Daoy (cell line): Measurements from ENCODE around the gene ZSCAN22. TPM values are rescaled to one million over a fixed set of nuclear protein-coding genes. Genes with fewer than 3 reads are reported as not detected.
"Not testable (repeated sequence)": the region's sequence is repeated elsewhere in the genome, so short reads cannot be mapped to it uniquely, and the experiment has no call there.

Experiments used
- DNase-seq: peaks from one replicate; pipeline ENCODE4 v3.0.0-alpha.2; 2015; ENCODE audit warnings: low read depth
- total RNA-seq: library from RNA; depleted of rRNA; stranded (reverse); fragments of >200 nt; shearing (Covaris generic); gene quantifications from 2 replicates; pipeline ENCODE4 v1.2.3, GENCODE V29; 2014; rRNA removed

Gene ZSCAN22
- total RNA-seq, 1 experiment from 2014 or later: 2.1 TPM

DNA sequence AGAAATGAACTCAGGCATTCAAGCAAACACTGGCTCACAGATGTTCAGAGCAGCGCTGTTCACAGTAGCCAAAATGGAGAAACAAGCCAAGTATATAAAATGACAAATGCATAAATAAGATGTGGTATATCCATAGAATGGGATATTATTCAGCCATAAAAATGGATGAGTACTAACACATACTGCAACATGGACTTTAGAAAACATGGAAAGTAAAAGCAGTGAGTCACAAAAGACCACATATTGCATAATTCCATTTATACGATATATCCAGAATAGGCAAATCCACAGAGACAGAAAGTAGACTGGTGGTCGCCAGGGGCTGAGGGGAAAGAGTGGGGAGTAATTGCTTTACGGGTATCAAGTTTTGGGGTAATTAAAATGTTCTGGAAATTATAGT is 47.4 kb downstream of the ZSCAN22 start:
- DNase-seq: no peak

GRCh38 chr19:58376724-58377123 is 49.9 kb downstream of the ZSCAN22 start:
- DNase-seq: not testable (repeated sequence)

DNA sequence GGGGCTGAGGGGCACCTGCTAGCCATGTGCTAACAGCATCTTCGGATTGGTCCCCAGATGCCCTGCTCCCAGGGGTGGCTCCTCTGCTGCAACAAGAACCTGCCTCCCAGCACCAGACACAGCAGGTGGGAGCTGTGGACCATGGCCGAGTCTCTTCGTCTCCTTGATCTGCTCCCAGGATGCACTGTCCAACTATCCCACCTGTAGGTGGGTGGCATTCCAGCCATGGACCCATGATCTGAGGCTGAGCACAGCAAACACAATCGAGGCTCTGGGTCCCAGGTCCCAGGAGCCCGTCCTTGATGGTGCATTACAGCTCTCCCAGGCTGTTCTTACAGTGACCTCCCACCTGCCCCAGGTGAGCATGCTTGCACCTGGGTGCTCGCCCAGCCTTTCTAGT is 52.5 kb downstream of the ZSCAN22 start:
- DNase-seq: no peak

DNA sequence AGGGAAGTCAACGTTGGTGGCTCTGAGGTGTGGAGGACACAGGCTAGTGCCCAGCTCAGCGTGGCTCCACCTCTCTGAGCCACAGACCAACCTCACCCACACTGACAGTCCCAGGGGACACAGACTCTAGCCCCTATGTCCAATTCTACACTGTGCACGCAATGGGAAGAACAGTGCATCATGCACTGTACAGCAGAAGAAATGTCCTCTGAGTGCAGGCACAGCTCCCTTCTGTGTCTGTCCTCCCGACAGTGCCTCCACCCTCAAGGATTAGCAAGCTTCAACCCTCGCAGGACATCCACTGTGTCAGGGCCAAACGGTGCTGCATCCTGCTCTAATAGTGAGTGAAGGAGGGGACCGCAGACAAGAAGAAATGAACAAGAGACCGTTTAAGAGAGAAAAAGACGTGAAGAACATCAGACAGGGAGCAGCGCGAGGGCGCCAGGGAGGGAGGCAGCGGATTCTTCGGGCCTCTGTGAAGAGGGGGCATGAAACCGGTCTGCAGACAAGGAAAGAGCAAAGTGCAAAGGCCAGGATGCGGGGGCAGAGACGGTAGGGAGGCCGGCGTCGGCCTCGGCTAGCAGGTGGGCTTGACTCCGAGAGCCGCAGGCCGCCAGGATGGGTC is 53.4 kb downstream of the ZSCAN22 start:
- no peak for DNase-seq

DNA sequence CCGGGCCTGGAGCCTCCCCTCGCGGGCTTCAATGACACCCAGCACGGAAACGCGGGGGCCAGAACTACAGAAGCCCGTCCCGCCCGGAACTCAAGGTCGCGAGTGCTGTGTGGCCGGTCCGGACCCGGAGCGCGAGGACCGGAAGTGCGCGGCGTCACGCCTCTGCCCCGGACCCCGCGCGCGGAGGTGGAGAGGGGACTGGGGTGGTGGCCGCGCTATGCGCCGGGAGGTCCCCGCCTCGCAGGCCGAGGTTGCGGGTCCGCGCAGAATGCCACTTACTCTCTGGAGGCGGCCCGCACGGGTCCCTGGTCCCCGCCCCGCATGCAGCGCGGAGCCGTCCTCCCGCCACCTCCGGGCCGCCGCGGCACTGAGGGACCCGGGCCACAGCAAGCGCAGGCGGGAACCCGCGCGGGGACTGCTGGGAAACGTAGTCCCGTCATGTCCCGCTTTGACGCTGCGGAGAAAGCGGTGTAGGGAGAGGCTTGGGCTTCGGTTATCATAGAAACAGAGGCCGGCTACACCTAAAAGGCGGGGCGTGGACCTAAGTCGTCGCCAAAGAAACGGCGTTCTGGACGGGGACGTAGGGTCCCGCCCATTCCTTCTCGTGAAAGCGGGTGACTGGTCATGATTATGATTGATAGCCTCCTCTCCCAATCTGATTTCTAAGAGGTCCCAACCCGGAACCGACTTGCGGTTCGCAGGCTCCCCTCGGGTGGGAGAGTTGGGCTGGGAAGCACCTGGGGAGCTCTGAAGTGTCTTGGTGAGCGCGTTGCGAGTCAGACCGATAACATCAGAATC is 54.1 kb downstream of the ZSCAN22 start, which contains the start of gene ZNF837:
TSS of gene ZNF837 (minus strand) at position 369 of the 798 bp plus-strand sequence. CDS start 11,698 bp downstream, outside the sequence.
- DNase-seq: peak; percentile 100

- no peak for DNase-seq
These were observed 54.8 kb downstream of the ZSCAN22 start for GRCh38 chr19:58381460-58382212.

DNA sequence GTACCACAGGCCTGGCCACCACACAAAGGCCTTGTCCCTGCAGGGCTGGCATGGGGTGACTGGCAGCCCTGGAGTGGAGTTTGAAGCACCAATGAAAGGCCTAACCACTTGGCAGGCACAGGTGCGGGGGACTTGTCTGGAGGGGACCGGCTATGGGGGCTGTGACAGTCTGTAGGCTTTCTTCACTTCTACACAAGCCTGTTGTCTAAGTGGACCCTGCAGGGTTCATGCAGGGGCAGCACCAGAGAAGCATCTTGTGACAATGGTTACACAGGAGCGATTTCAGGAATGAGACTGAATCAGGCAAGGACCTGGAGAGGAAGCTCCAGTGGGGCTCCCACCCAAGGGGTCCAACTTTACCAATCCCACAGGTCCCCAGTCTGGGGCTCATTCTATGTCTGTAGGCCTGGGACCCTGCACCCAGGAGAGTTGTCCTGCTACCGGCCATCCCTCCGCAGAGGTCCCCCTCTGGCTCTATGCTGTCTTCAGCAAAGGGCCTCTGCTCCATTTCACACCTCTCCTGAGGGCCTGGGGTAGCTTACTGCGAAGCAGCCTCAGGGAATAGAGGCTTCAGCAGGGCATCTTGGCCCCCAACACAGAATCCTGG is 56.3 kb downstream of the ZSCAN22 start:
- no peak for DNase-seq

GRCh38 chr19:58385313-58385890 is 58.6 kb downstream of the ZSCAN22 start:
- no peak for DNase-seq

- DNase-seq: no peak
These were observed 59.2 kb downstream of the ZSCAN22 start for GRCh38 chr19:58385891-58386575.

DNA sequence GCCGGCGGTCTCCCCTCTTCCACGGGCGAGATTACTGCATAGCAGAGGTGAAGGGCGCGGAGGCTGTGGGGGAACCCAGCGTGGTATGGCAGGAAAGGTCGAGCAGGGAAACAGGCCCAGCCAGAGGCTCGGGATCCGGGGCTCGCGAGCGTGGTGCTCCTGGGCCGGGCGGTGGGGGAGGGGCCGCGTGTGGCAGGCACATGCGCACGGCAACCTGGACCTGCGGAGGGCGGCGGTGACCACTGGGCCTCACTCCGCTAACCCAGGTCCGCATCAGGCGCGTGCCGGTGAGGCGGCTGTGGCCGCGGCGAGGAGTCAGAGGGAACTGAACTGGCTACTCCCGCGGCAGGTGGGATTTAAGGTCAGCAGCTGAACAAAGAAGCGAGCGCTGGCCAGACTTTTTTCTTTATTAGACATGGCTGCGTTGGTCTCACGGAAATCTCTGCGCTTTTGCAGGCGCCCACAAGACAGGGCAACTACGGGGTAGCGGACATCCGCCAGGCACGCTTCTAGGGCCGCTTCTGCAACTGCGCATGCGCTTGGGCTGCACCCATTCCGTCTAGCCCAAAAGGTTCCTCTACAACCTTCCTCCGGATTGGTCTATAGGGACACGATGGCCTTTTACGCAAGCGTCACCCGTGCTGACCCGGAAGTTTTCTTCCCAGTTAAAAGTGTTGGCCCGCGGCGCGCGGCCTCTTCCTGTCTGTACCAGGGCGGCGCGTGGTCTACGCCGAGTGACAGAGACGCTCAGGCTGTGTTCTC is 60.0 kb downstream of the ZSCAN22 start, which contains the start of gene RPS5:
TSS of gene RPS5 (plus strand) at position 694 of the 762 bp plus-strand sequence. CDS start 869 bp downstream, outside the sequence.
- peak; percentile 99 for DNase-seq

- no peak for DNase-seq
These were observed 60.8 kb downstream of the ZSCAN22 start for GRCh38 chr19:58387338-58388174.

- no peak for DNase-seq
These were observed 61.4 kb downstream of the ZSCAN22 start for GRCh38 chr19:58388175-58388526.

Other genes starting within 250 kb of the ZSCAN22 start
- gene ZSCAN18, start 228.8 kb upstream of the ZSCAN22 start, total RNA-seq: 7.7 and 8.0 TPM in 2 replicates
- 1.3 and 1.8 TPM in 2 replicates for gene ZNF329, start 176.2 kb upstream of the ZSCAN22 start, total RNA-seq
- gene ZNF274, start 143.9 kb upstream of the ZSCAN22 start, total RNA-seq: 23.9 and 30.7 TPM in 2 replicates
- gene ZNF544, start 98.1 kb upstream of the ZSCAN22 start, total RNA-seq: 71.7 and 90.7 TPM in 2 replicates
- 3.1 and 3.5 TPM in 2 replicates for gene ZNF8, start 48.0 kb upstream of the ZSCAN22 start, total RNA-seq
- 125 and 149 TPM in 2 replicates for gene ERVK3-1, start 21.6 kb upstream of the ZSCAN22 start, total RNA-seq
- gene A1BG, start 26.5 kb downstream of the ZSCAN22 start, total RNA-seq: 28.5 and 38.4 TPM in 2 replicates
- gene ZNF497, start 35.8 kb downstream of the ZSCAN22 start, total RNA-seq: 1.5 and 2.7 TPM in 2 replicates
- gene ZNF837, start 54.0 kb downstream of the ZSCAN22 start, total RNA-seq: 4.2 and 5.0 TPM in 2 replicates
- gene RPS5, start 60.3 kb downstream of the ZSCAN22 start, total RNA-seq: 3,633 and 5,016 TPM in 2 replicates
- gene RNF225, start 68.7 kb downstream of the ZSCAN22 start, total RNA-seq: not detected in 2 replicates
- gene ZNF584, start 81.7 kb downstream of the ZSCAN22 start, total RNA-seq: 12.1 and 20.5 TPM in 2 replicates
- 0.95 and 3.0 TPM in 2 replicates for gene ZNF132, start 113.2 kb downstream of the ZSCAN22 start, total RNA-seq
- 9.0 and 13.5 TPM in 2 replicates for gene ZNF324B, start 124.6 kb downstream of the ZSCAN22 start, total RNA-seq
- gene ZNF324, start 140.1 kb downstream of the ZSCAN22 start, total RNA-seq: 8.5 and 9.9 TPM in 2 replicates
- 8.3 and 16.4 TPM in 2 replicates for gene ZNF446, start 149.4 kb downstream of the ZSCAN22 start, total RNA-seq
- gene SLC27A5, start 185.0 kb downstream of the ZSCAN22 start, total RNA-seq: 1.6 and 3.4 TPM in 2 replicates
- 4.8 and 4.9 TPM in 2 replicates for gene ZBTB45, start 192.8 kb downstream of the ZSCAN22 start, total RNA-seq
- gene TRIM28, start 217.1 kb downstream of the ZSCAN22 start, total RNA-seq: 575 and 591 TPM in 2 replicates
- 103 and 127 TPM in 2 replicates for gene CHMP2A, start 228.1 kb downstream of the ZSCAN22 start, total RNA-seq
- gene UBE2M, start 231.6 kb downstream of the ZSCAN22 start, total RNA-seq: 123 and 129 TPM in 2 replicates
- gene MZF1, start 246.3 kb downstream of the ZSCAN22 start, total RNA-seq: 4.6 TPM in 2 replicates